Measurements from ENCODE around the gene POU1F1. TPM values are rescaled to one million over a fixed set of nuclear protein-coding genes. Genes with fewer than 3 reads are reported as not detected.

POU1F1 gene, protein sequence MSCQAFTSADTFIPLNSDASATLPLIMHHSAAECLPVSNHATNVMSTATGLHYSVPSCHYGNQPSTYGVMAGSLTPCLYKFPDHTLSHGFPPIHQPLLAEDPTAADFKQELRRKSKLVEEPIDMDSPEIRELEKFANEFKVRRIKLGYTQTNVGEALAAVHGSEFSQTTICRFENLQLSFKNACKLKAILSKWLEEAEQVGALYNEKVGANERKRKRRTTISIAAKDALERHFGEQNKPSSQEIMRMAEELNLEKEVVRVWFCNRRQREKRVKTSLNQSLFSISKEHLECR
- not detected in 2 replicates for total RNA-seq

DNA sequence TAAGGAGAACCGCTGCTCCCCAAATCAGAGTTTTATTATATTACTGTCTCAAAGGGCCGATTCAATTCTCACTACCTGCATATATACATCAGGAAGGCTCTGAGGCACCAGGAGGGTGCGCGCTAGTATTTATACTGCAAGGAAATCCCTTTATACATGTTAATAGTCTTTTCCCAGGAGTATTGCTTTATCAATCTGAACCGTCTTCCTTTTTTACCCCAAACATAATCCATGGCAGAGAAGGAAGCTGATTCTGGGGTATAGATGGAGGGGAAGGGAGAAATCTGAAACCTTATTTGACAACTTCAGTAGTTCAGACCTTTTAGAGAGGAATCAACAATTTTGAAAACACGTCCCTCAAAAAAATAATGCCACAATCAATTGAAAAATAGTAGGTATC lies at the start of gene POU1F1:
TSS of gene POU1F1 (minus strand) at position 101 of the 400 bp plus-strand sequence. CDS start 122 bp downstream, outside the sequence.

DNA sequence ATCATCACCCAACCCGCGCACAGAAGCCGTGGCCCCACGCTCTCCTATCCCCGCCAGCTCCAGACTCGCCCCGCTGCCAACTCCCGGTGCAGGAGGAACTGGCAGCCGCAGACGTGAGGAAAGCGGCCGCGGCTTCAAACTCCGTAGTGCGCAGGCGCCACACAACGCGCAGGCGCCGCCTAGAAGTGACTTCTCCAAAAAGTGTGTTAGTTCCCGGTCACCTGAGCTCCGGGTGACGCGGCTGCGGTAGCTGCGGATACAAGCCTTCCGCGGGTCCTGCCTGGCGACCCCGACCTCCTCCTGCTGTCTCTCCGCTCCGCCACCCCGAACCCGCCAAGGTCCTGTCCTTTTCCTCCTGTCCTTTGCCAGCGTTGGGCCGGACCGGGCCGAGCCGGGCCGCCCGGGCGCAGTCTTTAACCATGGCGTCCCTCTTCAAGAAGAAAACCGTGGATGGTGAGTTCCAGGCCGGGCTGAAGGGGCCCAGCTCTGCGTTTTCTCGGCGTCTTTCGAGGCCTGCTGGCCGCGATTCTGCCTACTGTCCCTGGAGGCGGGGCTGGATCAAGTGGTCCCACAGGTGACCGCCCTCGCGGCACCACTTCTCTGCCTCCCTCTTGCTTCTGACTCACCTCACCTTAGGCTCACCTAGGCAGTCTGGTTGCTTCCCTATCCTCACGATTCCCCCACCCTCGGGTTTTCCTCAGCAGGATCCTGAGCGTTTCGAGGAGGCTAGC lies 49.1 kb downstream of the POU1F1 start, which contains the start of gene CHMP2B:
TSS of gene CHMP2B (plus strand) at position 206 of the 731 bp plus-strand sequence. CDS start at position 420, 214 bp downstream.

Small RNA genes lying within 50 kb of the gene (small RNA-seq; reads per million reads assigned to genes)
- gene MIR4795: not detected

Other genes with a start within 250 kb of the POU1F1 start
- gene CHMP2B, start 49.3 kb downstream of the POU1F1 start, total RNA-seq: 29.1 and 31.8 TPM in 2 replicates